HG02623 (cell line): ENCODE measurements around the gene C9orf153.
"Not testable (repeated sequence)": the region's sequence is repeated elsewhere in the genome, so short reads cannot be mapped to it uniquely, and the experiment has no call there.

Source experiments
- ATAC-seq: cut with Tn5 transposase; IDR thresholded peaks from one replicate; pipeline ENCODE4 v1.9.1; 2021; ENCODE audit warnings: moderate library complexity; ENCODE audit not compliant: unreplicated experiment

Gene C9orf153

DNA sequence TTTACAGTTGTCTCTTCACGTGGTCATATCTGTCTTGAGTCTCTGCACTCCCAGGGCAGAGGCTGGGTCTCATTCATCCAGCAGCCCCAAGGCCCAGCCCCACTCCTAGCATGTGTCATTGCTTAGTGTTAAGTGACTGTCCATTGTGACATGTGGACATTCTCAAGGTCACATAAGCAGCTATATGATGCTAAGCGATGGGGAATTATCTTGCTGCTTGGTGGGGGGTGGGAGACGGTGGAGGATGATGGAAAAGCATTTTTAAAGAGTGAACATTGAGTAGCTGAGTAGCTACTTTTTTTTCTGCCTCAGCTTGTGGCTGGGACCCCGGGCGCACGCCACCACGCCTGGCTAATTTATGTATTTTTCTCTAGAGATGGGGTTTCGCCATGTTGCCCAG, at the start of gene C9orf153:
TSS of gene C9orf153 (minus strand) at position 101 of the 400 bp plus-strand sequence. CDS start 30,054 bp downstream, outside the sequence.
- ATAC-seq: no peak

DNA sequence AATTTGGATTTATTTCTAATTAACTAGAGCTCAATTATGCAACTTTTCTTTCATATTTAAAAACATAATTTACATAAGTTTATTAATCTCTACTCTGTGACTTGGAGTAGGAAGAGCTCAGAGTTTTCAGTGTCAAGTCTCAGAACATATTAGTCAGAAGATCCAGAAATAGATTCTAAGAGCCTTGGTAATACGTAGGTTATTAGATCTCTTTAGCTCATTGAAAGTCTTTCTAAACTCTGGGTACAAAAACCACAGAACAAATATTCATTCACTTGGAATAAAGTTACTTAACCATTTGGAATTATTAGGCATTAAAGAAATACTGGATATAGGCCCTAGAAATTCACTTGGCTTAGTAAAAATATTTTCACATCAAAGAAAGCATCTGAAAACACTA, 49.2 kb upstream of the C9orf153 start:
- ATAC-seq: no peak

DNA sequence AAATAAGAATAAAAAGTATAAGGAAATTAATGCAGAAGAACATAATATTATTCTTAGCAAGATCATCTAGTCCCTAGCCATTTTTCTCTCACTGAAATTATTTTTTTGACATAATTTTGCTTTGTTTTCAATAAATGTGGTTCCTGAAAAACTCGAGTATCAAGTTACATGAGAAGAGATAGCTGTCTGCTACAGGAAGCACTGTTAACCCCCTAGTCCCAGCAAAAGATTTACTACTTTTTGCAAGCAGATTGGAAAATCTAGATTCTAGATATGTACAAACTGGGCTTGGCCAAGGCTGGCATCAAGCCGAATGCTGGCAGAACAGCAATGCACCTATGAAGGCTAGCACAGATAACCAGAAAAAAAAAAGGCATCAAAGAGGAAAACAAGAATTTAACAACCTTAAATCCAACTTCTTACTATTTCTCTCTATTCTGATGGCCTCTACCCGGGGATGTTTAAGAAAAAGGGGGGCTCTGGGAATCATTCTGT, 44.8 kb upstream of the C9orf153 start:
- no peak for ATAC-seq

DNA sequence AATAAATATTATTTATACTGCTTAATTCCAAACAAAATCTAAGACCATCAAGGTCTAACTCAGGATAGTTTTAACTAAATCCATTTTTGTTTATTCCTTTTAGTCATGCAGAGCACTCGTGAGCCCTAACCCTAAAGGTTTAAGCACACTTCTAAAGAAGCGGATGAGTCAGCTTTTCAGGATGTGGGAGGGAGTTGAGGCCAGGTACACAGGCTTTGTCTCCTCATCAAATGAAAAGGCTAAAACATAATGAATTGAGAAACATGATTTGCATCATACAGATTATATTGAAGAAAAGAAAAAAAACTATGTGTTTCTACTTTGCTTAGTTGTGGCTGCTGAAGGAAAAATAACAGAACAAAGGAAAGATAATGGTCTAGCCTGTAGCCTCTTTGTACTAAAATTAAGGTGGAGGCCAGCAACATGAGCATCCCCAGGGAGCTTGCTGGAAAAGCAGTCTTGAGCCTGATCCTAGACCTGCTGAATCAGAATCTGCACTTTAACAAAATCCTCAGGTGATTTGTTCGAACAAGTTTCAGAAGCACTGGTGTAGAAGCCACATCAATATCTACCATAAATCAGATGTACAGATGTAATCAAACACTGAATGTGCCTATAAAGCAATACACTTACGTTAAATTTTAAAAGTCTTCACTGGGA, 44.0 kb upstream of the C9orf153 start:
- ATAC-seq: no peak

DNA sequence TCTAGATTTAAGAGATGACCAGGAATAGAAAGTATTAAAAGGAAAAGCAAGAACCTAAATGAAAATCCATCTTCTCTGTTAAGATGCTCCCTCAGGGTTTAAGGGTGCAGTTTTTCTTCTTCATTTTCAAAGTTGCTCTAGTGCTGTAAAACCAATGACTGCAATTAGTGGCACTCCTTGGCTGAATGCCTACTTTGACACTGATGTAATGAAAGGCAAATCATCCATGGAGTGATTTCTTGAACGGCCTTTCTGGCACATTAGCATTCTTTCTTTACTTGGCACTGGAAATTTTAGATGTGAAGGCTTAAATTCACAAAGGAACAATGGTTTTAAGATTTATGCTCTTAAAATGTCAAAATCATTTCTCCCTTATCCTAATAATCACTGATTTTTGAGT, 42.2 kb upstream of the C9orf153 start:
- no peak for ATAC-seq

DNA sequence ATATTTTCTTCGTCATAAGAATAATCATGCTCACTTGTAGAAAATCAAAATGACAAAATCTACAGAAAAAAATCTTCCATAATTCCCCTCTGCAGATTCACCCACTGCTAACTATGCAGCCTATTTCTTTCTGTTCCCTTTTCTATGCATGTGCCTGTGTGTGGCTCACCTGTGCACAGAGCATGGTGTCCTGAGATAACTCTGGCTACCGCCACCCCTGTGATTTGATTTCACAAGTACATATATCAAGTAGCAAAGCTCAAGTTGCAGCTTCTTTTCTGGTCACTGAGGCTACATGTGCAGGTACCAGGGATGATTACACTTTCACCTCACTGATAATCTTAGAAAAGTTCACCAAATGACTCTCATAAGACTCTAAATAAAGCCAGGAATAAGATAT, 41.2 kb upstream of the C9orf153 start:
- no peak for ATAC-seq

DNA sequence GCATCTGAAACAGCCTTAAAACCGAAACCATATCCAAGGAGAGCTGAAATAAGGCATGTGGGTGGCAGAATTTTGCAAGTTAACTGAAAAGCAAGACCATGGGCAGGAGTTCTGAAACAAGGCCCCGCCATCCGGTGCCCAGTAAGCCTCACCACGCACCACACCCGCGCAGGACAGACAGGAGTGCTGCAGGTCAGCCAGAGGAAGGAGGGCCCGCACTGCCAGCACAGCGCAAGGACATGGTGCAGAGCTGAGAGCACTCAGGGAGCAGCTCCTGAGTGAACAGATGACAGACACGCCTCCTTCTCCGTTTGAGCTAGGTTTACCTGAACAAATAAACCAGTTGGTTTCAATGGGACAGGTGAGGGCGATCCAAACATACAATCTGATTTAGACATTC, 39.4 kb upstream of the C9orf153 start:
- no peak for ATAC-seq

DNA sequence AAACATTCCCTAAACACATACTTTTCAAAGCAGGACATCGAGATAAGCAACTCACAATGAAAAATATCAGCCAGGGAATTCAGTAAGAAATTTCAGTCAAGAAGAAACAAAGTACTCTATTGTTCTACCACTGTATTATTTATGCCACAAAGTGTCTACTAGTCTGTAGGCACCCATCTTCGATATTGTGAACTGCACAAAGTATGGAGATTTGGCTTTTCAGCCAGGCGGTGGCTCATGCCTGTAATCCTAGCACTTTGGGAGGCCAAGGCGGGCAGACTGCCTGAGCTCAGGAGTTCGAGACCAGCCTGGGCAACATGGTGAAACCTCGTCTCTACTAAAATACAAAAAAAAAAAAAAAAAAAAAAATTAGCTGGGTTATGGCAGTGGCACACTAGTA, 30.9 kb upstream of the C9orf153 start:
- not testable (repeated sequence) for ATAC-seq

DNA sequence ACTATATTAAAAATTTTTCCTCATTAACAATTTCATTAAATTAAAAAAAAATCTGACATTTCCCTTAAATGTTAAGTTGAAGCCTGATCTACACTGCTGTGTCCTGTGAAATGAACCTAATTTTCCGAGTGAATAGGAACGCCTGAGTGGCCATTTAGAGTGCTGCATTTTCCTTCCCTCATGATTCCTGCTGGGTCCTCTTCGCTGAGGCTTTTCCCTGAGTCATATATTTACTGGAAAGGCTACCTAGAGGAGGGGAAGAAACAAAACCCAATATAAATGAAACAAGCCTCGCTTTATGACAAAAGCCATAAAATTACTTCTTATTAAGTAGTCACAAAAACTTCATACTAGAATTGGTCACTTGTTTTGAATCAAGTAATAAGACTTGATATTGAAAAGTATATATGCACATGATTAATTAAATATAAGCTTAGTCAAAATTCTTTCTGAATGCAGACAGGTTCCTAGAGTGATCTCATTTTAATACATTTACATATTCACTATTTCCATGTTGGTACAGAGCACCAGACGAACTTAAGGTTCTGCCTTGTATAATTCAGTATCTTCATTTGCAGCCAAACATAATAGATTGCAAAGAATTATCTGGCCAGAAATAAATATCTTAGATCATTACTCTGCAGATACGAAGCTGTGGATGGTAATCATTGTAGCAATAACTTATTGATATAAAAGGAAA, 29.2 kb upstream of the C9orf153 start:
- ATAC-seq: no peak

DNA sequence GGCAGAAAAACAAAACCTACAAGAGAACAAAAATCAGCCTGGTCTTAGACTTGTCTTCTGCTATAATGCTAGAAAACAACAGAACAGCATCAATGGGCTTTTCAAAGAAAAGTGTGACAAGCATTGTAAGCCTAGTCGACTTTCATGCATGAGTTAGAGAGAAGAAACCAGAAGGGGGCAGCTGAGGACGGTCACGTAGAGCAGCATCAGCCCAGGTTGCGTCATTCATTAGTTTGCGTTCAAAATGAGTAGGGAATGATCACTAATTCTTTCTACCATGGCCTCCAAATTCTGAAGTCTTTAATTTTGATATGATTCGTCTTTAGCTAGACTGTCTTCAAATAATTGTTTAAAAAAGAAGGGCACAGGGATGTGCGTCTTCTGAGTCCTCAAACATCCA, 27.6 kb upstream of the C9orf153 start:
- ATAC-seq: no peak

DNA sequence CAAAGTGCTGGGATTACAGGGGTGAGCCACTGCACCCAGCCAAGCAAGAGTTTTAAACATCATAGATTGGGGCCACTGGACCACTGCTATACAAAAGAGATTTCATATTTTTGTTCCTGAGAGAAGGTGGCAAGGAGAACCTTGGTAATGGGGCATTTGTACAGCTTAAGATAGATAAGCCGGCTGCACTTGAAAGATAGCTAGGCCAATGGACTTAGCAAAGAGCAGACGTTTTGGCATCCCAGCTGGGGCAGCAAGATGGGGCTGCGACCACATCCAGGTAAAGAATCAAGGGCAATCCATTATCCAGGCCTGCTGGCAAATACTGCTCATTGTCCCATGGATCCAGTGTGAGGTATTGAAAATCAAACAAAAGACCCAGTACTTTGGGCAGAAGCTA, 26.8 kb upstream of the C9orf153 start:
- ATAC-seq: no peak

DNA sequence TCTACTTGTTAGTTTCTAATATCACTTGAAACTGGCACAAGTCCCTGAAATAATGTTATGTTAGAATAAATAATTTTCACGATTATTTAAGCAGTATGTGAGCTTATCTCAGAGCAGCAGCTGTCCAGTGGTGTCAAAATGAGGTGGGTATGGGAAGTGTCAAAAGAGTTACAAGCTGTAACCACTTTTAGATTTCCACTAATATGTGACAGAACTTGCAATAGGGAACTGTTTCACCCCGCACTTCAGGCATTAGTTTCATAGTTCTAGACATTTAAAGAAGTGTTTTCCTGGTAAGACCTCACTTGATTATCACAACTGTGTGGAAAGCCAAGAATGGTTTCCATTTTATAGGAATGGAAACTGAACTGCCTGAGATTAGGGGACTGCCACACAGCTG, 25.8 kb upstream of the C9orf153 start:
- ATAC-seq: no peak

DNA sequence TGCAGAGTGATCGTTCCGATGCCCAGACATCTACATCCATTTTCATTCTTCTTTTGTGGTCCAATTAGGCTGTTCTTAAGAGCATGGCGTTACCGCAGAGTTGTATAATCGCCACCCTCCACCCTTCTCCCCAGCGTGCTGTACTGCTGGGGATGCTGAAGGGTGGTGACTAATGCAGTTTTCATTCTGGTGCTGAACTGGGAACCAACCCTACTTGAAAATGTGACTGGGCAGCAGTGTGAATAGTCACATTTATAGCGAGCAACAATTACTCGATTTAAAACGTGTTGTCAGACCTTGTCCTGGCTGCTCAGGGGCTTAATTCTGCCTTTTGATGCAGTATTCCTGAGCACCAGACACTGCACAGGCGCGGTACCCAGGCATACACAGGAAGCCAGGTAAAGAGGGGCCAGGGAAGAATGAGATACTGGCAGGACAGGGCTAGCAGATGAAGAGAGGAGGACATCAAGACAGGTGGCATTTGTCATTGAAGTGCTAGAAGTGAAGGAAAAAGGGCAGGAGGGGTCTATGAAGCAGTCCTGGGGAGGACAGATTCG, 23.6 kb upstream of the C9orf153 start:
- ATAC-seq: peak; percentile 9

DNA sequence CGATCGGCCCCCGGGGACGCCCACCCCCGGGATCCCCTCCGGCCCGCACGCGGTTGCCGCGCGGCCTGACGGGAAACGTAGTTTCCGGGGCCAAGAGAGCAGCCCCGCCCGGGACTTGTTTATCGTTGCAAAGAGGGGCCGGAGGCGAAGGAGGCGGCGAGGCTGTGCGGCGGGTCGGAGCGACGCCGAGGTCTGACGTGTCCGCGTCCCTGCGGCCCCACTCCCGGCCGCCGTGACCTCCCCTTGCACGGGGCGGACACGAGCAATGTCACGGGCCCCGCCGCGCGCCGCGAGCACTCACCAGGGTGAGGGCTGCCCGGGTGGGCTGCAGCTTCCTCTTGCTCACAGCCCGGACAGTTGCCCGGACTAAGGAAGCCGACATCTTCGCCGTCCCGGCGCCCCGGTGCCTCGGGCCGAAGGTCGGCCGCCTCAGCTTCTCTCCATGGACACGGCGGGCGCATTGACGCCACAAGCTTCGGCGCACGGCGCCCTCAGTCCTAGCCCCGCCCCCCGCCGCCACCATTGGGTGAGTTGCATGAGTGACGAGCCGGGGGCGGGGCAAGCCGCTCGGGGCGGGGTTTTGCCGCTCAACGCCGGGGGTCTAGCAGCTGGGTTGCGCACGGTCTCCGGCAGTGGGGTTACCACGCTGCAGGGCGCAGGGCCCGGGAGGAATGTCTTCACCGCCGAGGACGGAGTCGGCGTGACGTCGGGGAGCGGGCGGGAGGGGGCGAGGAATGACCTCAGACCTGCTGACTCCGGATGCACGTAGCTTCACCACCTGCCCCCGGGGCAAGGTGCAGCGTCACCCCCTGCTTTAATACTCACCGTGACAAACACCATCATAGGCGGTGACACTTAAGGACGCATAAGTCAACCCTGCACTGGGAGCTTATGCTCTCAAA, 22.9 kb upstream of the C9orf153 start, which contains the start of gene ISCA1:
TSS of gene ISCA1 (minus strand) at position 462 of the 902 bp plus-strand sequence. CDS start at position 382, 80 bp downstream.
- ATAC-seq: peak; percentile 77

DNA sequence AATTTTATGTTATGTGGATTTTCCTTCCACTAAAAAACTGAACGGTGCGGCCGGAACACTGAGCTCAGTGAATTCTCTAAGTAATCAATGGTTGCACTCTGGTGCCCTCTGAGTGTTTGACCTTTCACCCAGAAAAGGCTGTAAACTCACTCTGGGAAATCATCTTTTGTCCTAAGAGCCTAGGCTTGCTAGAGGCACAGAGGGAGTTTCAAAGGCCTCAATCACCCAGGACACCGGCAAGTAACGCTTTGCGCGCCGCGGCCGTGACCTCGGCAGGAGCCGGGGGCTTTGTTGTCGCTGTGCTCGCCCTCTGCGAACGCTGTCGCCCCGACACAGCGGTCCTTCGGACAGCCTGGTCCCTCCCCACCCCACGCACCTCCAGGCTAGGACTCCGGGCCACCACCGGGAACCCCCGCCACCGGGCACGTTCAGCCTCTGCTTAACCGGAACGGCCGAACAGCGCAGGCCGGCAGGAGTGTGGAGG, 22.2 kb upstream of the C9orf153 start:
- peak; percentile 28 for ATAC-seq

DNA sequence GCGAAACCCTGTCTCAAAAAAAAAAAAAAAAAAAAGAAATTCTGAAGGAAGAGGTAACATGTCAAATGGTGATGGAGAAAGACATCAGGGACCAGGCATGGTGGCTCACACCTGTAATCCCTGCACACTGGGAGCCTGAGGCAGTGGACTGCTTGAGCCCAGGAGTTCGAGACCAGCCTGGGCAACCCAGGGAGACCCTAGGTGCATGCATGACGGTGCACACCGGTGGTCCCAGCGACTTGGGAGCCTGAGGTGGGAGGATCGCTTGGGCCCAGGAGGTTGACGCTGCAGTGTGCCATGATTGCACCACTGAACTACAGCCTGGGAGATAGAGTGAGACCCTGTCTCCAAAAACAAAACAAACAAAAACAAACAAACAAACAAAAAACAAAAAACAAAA, 21.1 kb upstream of the C9orf153 start:
- no peak for ATAC-seq

DNA sequence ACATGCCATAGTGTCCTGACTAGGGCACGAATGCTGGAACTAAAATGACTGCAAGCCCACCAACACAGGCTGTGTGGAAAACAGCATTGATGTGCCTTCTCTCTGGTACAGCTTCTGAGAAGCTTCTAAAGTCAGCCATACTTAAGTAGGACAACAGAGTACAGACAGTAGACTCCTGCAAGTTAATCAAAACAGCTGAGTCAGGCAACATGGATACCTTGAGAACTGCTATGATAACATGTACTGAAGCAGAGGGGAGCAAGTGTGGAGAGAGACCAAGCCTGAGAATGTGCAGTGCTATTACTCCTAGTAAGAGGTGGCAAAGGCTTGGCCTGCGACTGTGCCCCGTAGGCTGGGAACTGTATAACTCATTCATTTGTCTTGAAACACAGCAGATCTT, 20.4 kb upstream of the C9orf153 start:
- ATAC-seq: no peak

DNA sequence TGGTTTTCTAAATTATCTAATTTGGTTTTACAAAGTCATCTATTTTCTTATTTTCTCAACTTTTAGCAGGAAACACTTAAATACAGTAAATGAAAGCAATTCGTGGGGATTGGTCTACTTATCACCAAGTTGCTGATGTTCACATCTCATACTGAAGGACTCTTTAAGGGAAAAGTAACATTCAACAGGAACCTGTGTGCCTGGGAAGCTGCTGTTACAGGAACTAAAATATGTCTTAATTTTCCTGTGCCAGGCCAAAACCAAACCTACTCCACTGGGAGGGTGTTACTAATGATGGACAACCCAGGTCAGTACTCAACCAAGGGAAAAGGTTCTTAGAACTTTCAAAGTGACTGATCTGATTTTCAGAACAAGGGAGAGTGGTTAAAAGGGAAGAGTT, 17.6 kb upstream of the C9orf153 start:
- no peak for ATAC-seq

DNA sequence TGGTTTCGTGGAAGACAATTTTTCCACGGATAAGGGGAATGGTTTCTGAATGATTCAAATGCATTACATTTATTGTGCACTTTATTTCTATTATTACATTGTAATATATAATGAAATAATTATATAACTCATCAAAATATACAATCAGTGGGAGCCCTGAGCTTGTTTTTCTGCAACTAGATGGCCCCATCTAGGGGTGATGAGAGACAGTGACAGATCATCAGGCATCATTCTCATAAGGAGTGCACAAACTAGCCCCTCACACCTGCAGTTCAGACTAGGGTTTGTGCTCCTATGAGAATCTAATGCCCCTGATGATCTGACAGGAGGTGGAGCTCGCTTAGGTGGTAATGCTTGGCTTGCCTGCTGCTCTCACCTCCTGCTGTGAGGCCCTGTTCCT, 16.5 kb upstream of the C9orf153 start:
- no peak for ATAC-seq

DNA sequence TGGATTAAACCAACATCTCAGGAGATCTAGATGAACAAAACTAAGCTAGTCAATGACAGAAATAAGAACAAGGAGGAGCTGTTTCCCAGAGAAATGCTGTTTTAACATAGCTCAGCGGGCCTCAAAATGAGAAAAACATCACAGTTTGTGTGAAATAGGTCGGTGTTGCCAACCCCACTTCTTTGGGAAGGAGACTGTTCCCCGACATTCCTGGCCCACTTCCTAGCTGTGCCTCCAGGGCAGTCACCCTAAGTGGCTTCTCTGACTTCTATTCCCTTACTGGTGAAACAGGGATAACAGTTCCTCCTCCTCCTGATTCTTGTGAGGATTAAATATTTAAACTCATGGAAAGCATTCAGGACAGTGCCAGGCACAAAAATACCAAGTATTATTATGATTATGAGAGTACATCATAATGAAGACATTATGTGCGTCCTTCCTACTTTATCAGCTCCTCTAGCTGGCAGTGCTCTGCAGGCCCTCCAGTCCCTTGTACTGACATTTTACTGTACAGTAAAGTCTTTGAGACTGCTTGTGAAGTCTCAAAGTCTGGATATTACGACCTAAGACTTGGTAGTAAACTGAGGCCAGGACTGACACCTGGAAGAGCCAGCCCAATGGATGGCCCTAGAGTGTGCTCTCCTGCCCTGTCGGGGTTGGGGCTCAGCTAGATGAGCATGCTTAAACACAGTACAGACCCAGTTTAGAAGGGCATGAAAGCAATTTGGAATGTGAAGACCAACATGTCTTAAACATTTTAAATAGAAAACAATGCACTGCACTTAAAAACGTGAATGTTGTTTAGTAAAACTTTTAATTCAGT, 15.6 kb upstream of the C9orf153 start:
- no peak for ATAC-seq
